ENCODE data around the gene FAM174C.

GRCh38 chr19:1271528-1272422, 3.6 kb upstream of the FAM174C start:
- TF ChIP-seq CTCF (optimal IDR thresholded peaks at IDR 0.05 in 1 of 3, IDR thresholded peaks at IDR 0.05 in 1 of 3, conservative IDR thresholded peaks at IDR 0.05 in 1 of 3; ENCODE audit: extremely low read depth in 1 of 3, insufficient read depth in 2 of 3, low read length in 3 of 3) (no peak), EZH2 (IDR thresholded peaks at IDR 0.05; ENCODE audit: low read length) (no peak)

Measured in keratinocyte (primary cell).